ENCODE results near the gene ACOX3. TPM values are rescaled to one million over a fixed set of nuclear protein-coding genes. Genes with fewer than 3 reads are reported as not detected.

The ACOX3 gene
- polyA plus RNA-seq, 3 donors: 3.8 to 16.8 (median 13.3) TPM

DNA sequence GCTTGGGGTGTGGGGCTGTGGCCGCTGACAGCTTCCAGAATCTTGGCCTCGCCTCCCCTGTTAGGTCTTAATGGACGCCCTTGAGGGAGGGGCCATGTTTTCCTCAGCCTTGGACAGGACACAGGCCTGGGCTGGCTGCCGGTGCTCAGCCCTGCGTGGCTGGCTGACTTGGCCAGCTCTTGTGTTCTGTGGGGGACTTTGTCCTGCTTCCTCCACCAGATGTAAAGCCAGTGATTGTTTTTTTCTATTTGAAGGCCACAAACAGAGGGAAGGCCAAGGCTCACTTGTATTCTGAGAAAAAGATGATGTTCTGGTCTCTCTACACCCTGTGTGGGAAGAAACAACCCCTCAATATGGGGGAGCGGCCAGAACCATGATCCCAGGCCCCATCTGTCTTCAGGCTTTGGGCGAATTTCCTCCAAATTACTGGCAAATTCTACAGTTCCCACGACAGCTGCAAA lies 99.7 kb downstream of the ACOX3 start:
- no peak overlapping the region for H3K27ac Mint-ChIP-seq
- Histone ChIP-seq H3K4me1 (ENCODE audit: control insufficient read depth in 1 of 2, insufficient read depth in 2 of 2, low read length in 2 of 2) (peaks cover 0 to 6% of the 10 kb centered on the region in 2 donors), H2AFZ (ENCODE audit: insufficient read depth, low read depth, low read length, poor library complexity, severe bottlenecking) (no peak overlapping the region), H3K4me3 (replicated peaks in 1 of 3; ENCODE audit: low read depth in 2 of 3, low read length in 3 of 3) (no peak overlapping the region), H4K20me1 (ENCODE audit: insufficient read depth, low read length) (no peaks in the 10 kb centered on the region), H3K27ac (ENCODE audit: low read depth in 1 of 2, low read length in 2 of 2) (no peak overlapping the region), H3K36me3 (replicated peaks in 1 of 2; ENCODE audit: control insufficient read depth in 1 of 2, insufficient read depth in 2 of 2, low read length in 2 of 2) (no peaks in the 10 kb centered on the region), H3K4me2 (replicated peaks; ENCODE audit: extremely low read depth, low read length, poor library complexity, severe bottlenecking) (no peak overlapping the region), H3K79me2 (ENCODE audit: insufficient read depth, low read length) (no peaks in the 10 kb centered on the region), H3K9ac (ENCODE audit: insufficient read depth, low read length, poor library complexity, severe bottlenecking) (no peak overlapping the region), H3K9me3 (replicated peaks in 1 of 2; ENCODE audit: control insufficient read depth in 1 of 2, insufficient read depth in 1 of 2, low read length in 2 of 2) (no peaks in the 10 kb centered on the region), H3K27me3 (ENCODE audit: control insufficient read depth in 2 of 2, insufficient read depth in 2 of 2, low read length in 2 of 2) (no peaks in the 10 kb centered on the region)
- WGBS (ENCODE audit: insufficient coverage): 97% methylated on average over 4 of the region's 8 CpGs
- intact Hi-C loops (cut with micrococcal nuclease): no loop called here
- no peak overlapping the region for H3K4me3 Mint-ChIP-seq
- peaks cover 0 to 3% (median 2%) of the 10 kb centered on the region in 3 donors for H3K27me3 Mint-ChIP-seq (ENCODE audit: low read depth in 3 of 3)
- no peaks in the 10 kb centered on the region for H3K36me3 Mint-ChIP-seq
- TF ChIP-seq, protein P1, sequence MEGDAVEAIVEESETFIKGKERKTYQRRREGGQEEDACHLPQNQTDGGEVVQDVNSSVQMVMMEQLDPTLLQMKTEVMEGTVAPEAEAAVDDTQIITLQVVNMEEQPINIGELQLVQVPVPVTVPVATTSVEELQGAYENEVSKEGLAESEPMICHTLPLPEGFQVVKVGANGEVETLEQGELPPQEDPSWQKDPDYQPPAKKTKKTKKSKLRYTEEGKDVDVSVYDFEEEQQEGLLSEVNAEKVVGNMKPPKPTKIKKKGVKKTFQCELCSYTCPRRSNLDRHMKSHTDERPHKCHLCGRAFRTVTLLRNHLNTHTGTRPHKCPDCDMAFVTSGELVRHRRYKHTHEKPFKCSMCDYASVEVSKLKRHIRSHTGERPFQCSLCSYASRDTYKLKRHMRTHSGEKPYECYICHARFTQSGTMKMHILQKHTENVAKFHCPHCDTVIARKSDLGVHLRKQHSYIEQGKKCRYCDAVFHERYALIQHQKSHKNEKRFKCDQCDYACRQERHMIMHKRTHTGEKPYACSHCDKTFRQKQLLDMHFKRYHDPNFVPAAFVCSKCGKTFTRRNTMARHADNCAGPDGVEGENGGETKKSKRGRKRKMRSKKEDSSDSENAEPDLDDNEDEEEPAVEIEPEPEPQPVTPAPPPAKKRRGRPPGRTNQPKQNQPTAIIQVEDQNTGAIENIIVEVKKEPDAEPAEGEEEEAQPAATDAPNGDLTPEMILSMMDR (IDR thresholded peaks at IDR 0.05): no peak
- peaks cover 0 to 9% (median 1%) of the 10 kb centered on the region in 7 donors for H3K9me3 Mint-ChIP-seq
- H3K4me1 Mint-ChIP-seq: peaks cover 16% of the 10 kb centered on the region
- no peak for DNase-seq

DNA sequence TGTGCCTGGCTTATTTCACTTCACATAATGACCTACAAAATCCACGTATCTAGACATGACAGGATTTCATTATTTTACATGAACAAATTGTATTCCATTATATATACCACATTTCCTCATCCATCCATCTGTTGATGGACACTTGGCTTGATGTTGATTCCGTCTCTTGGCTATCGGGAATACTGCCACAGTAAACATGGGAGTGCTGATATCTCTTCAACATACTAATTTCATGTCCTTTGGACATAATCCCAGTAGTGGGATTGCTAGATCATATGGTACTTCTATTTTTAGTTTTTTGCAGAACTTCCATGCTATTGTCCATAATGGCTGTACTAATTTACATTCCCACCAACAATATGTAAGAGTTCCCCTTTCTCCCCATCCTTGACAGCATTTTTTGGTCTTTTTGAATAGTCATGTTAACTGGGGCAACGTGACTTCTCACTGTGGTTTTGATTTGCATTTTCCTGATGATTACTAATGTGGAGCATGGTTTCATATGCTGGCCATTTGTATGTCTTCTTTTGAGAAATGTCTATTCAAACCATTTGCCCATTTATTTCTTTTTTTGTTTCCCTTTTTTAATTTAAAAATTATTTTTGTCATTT lies 102.1 kb downstream of the ACOX3 start:
- Mint-ChIP-seq H3K4me1 (peaks cover 16% of the 10 kb centered on the region), H3K27ac (peak overlapping the region in 1 of 7 donors; percentile 35), H3K9me3 (peaks cover 5 to 12% (median 7%) of the 10 kb centered on the region in 7 donors), H3K27me3 (ENCODE audit: low read depth in 3 of 3) (peaks cover 0 to under 1% (median 0%) of the 10 kb centered on the region in 3 donors), H3K4me3 (no peak overlapping the region), H3K36me3 (no peaks in the 10 kb centered on the region)
- H3K79me2 ChIP-seq (ENCODE audit: insufficient read depth, low read length): no peaks in the 10 kb centered on the region
- no CpG with 5 or more reads among the region's 4 CpGs for WGBS (ENCODE audit: insufficient coverage)
- H3K4me1 ChIP-seq (ENCODE audit: control insufficient read depth in 1 of 2, insufficient read depth in 2 of 2, low read length in 2 of 2): peaks cover 0 to 6% of the 10 kb centered on the region in 2 donors
- intact Hi-C loops (cut with micrococcal nuclease): no loop called here
- no peaks in the 10 kb centered on the region for H3K27me3 ChIP-seq (ENCODE audit: control insufficient read depth in 2 of 2, insufficient read depth in 2 of 2, low read length in 2 of 2)
- no peaks in the 10 kb centered on the region for H3K36me3 ChIP-seq (replicated peaks in 1 of 2; ENCODE audit: control insufficient read depth in 1 of 2, insufficient read depth in 2 of 2, low read length in 2 of 2)
- H3K9me3 ChIP-seq (replicated peaks in 1 of 2; ENCODE audit: control insufficient read depth in 1 of 2, insufficient read depth in 1 of 2, low read length in 2 of 2): peaks cover 0 to 3% of the 10 kb centered on the region in 2 donors
- H3K4me2 ChIP-seq (replicated peaks; ENCODE audit: extremely low read depth, low read length, poor library complexity, severe bottlenecking): no peak overlapping the region
- H4K20me1 ChIP-seq (ENCODE audit: insufficient read depth, low read length): no peaks in the 10 kb centered on the region
- H3K27ac ChIP-seq (ENCODE audit: low read depth in 1 of 2, low read length in 2 of 2): no peak overlapping the region
- no peak overlapping the region for H3K4me3 ChIP-seq (replicated peaks in 1 of 3; ENCODE audit: low read depth in 2 of 3, low read length in 3 of 3)
- TF ChIP-seq, protein P1 (IDR thresholded peaks at IDR 0.05): no peak
- H2AFZ ChIP-seq (ENCODE audit: insufficient read depth, low read depth, low read length, poor library complexity, severe bottlenecking): no peak overlapping the region
- H3K9ac ChIP-seq (ENCODE audit: insufficient read depth, low read length, poor library complexity, severe bottlenecking): no peak overlapping the region
- peak; percentile 4 to 49 (median 16) for DNase-seq
